Measurements from ENCODE around the gene NEGR1. TPM values are rescaled to one million over a fixed set of nuclear protein-coding genes. Genes with fewer than 3 reads are reported as not detected.

The NEGR1 gene
- total and polyA plus RNA-seq, 4 donors: 0.08 to 0.14 (median 0.12) TPM; not detected in 1

- no peak for TF ChIP-seq NR2F2 (IDR thresholded peaks at IDR 0.05)
These were observed 549.2 kb downstream of the NEGR1 start (continued) for GRCh38 chr1:71733121-71733520.

GRCh38 chr1:71721532-71721931 lies 560.8 kb downstream of the NEGR1 start:
- no peaks in the 10 kb centered on the region for H3K9me3 ChIP-seq (ENCODE audit: control insufficient read depth in 4 of 4, low read length in 3 of 4)
- no peak overlapping the region for H3K27ac ChIP-seq (ENCODE audit: low read depth in 1 of 2, low read length in 2 of 2)
- TF ChIP-seq JUND (IDR thresholded peaks at IDR 0.05) (no peak), RXRA (IDR thresholded peaks at IDR 0.05) (no peak), HNF4G (IDR thresholded peaks at IDR 0.05) (no peak), YY1 (IDR thresholded peaks at IDR 0.05) (no peak), RAD21 (IDR thresholded peaks at IDR 0.05) (no peak), FOXA1 (IDR thresholded peaks at IDR 0.05) (no peak), SP1 (IDR thresholded peaks at IDR 0.05) (no peak), ZBTB33 (IDR thresholded peaks at IDR 0.05) (no peak), NR2F2 (IDR thresholded peaks at IDR 0.05) (no peak), GABPA (IDR thresholded peaks at IDR 0.05 in 1 of 2, conservative IDR thresholded peaks at IDR 0.05 in 1 of 2) (no peak), HNF4A (conservative IDR thresholded peaks at IDR 0.05) (no peak)
- TF ChIP-seq, protein P1, sequence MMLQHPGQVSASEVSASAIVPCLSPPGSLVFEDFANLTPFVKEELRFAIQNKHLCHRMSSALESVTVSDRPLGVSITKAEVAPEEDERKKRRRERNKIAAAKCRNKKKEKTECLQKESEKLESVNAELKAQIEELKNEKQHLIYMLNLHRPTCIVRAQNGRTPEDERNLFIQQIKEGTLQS (IDR thresholded peaks at IDR 0.05): no peak
- TF ChIP-seq, protein P2, sequence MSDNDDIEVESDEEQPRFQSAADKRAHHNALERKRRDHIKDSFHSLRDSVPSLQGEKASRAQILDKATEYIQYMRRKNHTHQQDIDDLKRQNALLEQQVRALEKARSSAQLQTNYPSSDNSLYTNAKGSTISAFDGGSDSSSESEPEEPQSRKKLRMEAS (IDR thresholded peaks at IDR 0.05): no peak
- no peak for DNase-seq (ENCODE audit: low spot score)
- H3K9ac ChIP-seq (ENCODE audit: low read depth in 1 of 2, low read length in 2 of 2): no peak overlapping the region
- 56% methylated on average over 2 of the region's 2 CpGs for WGBS
- no peaks in the 10 kb centered on the region for H3K4me1 ChIP-seq (ENCODE audit: control insufficient read depth in 4 of 4, insufficient read depth in 4 of 4, low read length in 3 of 4)
- H3K36me3 ChIP-seq (ENCODE audit: control insufficient read depth in 4 of 4, insufficient read depth in 3 of 4, low read depth in 1 of 4, low read length in 3 of 4): no peaks in the 10 kb centered on the region
- H3K4me3 ChIP-seq (ENCODE audit: low read depth in 1 of 3, low read length in 3 of 3): no peak overlapping the region
- H3K27me3 ChIP-seq (ENCODE audit: control insufficient read depth in 4 of 4, insufficient read depth in 4 of 4, low read length in 3 of 4): peaks cover 0 to 4% (median 0%) of the 10 kb centered on the region in 4 donors

- no peak overlapping the region for H3K4me3 ChIP-seq (ENCODE audit: low read depth in 1 of 3, low read length in 3 of 3)
- 54% methylated on average over 2 of the region's 2 CpGs for WGBS
- no peak for DNase-seq (ENCODE audit: low spot score)
- TF ChIP-seq RXRA (IDR thresholded peaks at IDR 0.05) (no peak), HNF4A (conservative IDR thresholded peaks at IDR 0.05) (no peak), NR2F2 (IDR thresholded peaks at IDR 0.05) (no peak), FOXA2 (IDR thresholded peaks at IDR 0.05) (no peak), EGR1 (IDR thresholded peaks at IDR 0.05; ENCODE audit: low read depth in 2 of 2) (no peak), SP1 (IDR thresholded peaks at IDR 0.05) (no peak)
- TF ChIP-seq, protein P2 (IDR thresholded peaks at IDR 0.05): no peak
- TF ChIP-seq, protein P1 (IDR thresholded peaks at IDR 0.05): no peak
- H3K4me1 ChIP-seq (ENCODE audit: control insufficient read depth in 4 of 4, insufficient read depth in 4 of 4, low read length in 3 of 4): no peaks in the 10 kb centered on the region
- no peaks in the 10 kb centered on the region for H3K36me3 ChIP-seq (ENCODE audit: control insufficient read depth in 4 of 4, insufficient read depth in 3 of 4, low read depth in 1 of 4, low read length in 3 of 4)
- H3K9me3 ChIP-seq (ENCODE audit: control insufficient read depth in 4 of 4, low read length in 3 of 4): peaks cover 0 to 9% (median 0%) of the 10 kb centered on the region in 4 donors
- no peak overlapping the region for H3K27ac ChIP-seq (ENCODE audit: low read depth in 1 of 2, low read length in 2 of 2)
- no peak overlapping the region for H3K9ac ChIP-seq (ENCODE audit: low read depth in 1 of 2, low read length in 2 of 2)
- no peaks in the 10 kb centered on the region for H3K27me3 ChIP-seq (ENCODE audit: control insufficient read depth in 4 of 4, insufficient read depth in 4 of 4, low read length in 3 of 4)
These were observed 563.0 kb downstream of the NEGR1 start for GRCh38 chr1:71719330-71719729.
